ENCODE measurements around the gene TBX5. TPM values are rescaled to one million over a fixed set of nuclear protein-coding genes. Genes with fewer than 3 reads are reported as not detected.

The TBX5 gene
- total and polyA plus RNA-seq, 2 experiments from 2014 or later: 0.21 TPM; not detected in 1

DNA sequence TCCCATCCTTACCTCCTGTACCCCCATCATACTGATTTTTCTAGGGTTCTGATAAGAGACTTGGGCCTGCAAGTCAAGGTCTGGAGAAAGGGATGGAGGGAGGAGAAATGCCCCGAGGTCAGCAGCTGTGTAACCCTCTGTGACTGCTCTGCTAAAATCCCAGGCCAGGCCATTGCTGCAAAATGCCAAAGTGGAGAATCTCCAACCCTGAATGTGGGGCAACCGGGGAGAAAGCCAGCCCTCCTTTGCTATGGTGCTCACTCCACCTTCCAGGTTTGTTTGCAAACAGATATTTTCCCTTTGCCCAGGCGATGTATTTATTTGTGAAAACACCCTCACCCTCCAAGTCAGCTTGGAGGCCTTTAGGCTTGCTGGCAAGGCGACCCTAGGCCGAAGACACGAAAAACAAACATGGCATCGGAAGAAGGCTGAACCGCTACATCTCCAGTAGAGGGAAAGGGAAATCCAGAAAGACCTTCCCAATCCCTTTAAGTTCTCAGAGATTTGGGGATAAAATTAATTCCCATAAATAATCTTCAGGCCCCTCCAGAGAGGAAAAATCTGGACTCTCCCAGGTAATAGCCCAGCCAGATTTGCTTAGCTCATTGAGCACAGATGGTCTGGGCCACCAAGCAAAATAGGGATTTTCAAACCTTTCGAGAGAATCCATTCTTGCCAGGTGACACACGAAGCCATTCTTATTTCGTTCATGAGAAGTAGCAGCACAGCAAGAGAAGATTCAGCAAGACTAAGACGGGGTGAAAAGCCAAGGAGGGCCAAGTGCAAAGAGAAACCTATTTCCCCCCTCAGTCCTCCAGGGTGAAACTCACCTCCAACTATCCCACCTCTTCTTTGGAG is 1.3 kb upstream of the TBX5 start:
- Histone ChIP-seq H3K9me2 (ENCODE audit: insufficient read depth) (no peaks in the 10 kb centered on the region), H3K36me3 (ENCODE audit: insufficient read depth) (no peaks in the 10 kb centered on the region), H2AFZ (no peak overlapping the region), H3K4me3 (peak overlapping the region; percentile 44), H3K79me2 (replicated peaks; ENCODE audit: insufficient read depth) (no peaks in the 10 kb centered on the region), H4K20me1 (replicated peaks; ENCODE audit: insufficient read depth) (peaks cover 28% of the 10 kb centered on the region), H3K4me2 (peak overlapping the region; percentile 76), H3K27me3 (ENCODE audit: insufficient read depth) (peaks cover 100% of the 10 kb centered on the region), H3K4me1 (ENCODE audit: insufficient read depth) (peaks cover 85% of the 10 kb centered on the region), H3K27ac (ENCODE audit: low read depth) (no peak overlapping the region), H3F3A (replicated peaks; ENCODE audit: low read depth) (peaks cover 39% of the 10 kb centered on the region)
- peaks cover 100% of the 10 kb centered on the region for H3K27me3 Mint-ChIP-seq (ENCODE audit: insufficient read depth, low read depth, poor library complexity)
- TF ChIP-seq, protein P1, sequence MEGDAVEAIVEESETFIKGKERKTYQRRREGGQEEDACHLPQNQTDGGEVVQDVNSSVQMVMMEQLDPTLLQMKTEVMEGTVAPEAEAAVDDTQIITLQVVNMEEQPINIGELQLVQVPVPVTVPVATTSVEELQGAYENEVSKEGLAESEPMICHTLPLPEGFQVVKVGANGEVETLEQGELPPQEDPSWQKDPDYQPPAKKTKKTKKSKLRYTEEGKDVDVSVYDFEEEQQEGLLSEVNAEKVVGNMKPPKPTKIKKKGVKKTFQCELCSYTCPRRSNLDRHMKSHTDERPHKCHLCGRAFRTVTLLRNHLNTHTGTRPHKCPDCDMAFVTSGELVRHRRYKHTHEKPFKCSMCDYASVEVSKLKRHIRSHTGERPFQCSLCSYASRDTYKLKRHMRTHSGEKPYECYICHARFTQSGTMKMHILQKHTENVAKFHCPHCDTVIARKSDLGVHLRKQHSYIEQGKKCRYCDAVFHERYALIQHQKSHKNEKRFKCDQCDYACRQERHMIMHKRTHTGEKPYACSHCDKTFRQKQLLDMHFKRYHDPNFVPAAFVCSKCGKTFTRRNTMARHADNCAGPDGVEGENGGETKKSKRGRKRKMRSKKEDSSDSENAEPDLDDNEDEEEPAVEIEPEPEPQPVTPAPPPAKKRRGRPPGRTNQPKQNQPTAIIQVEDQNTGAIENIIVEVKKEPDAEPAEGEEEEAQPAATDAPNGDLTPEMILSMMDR (conservative IDR thresholded peaks at IDR 0.05; ENCODE audit: low read depth in 2 of 2): no peak
- TF ChIP-seq JUNB (IDR thresholded peaks at IDR 0.05; ENCODE audit: unreplicated experiment): no peak
- TF ChIP-seq, protein P2, sequence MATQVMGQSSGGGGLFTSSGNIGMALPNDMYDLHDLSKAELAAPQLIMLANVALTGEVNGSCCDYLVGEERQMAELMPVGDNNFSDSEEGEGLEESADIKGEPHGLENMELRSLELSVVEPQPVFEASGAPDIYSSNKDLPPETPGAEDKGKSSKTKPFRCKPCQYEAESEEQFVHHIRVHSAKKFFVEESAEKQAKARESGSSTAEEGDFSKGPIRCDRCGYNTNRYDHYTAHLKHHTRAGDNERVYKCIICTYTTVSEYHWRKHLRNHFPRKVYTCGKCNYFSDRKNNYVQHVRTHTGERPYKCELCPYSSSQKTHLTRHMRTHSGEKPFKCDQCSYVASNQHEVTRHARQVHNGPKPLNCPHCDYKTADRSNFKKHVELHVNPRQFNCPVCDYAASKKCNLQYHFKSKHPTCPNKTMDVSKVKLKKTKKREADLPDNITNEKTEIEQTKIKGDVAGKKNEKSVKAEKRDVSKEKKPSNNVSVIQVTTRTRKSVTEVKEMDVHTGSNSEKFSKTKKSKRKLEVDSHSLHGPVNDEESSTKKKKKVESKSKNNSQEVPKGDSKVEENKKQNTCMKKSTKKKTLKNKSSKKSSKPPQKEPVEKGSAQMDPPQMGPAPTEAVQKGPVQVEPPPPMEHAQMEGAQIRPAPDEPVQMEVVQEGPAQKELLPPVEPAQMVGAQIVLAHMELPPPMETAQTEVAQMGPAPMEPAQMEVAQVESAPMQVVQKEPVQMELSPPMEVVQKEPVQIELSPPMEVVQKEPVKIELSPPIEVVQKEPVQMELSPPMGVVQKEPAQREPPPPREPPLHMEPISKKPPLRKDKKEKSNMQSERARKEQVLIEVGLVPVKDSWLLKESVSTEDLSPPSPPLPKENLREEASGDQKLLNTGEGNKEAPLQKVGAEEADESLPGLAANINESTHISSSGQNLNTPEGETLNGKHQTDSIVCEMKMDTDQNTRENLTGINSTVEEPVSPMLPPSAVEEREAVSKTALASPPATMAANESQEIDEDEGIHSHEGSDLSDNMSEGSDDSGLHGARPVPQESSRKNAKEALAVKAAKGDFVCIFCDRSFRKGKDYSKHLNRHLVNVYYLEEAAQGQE (IDR thresholded peaks at IDR 0.05; ENCODE audit: unreplicated experiment): no peak
- TF ChIP-seq NANOG (IDR thresholded peaks at IDR 0.05; ENCODE audit: borderline replicate concordance): no peak
- peak; percentile 81 for TF ChIP-seq EZH2 (IDR thresholded peaks at IDR 0.05; ENCODE audit: low read depth, unreplicated experiment)
- no peak for TF ChIP-seq ZNF331 (CRISPR knock-in tag; IDR thresholded peaks at IDR 0.05; ENCODE audit: low read depth)
- no peak for TF ChIP-seq CREB1 (CRISPR knock-in tag; IDR thresholded peaks at IDR 0.05; ENCODE audit: low read depth)
- H3K4me3 Mint-ChIP-seq: peak overlapping the region; percentile 59; the same call in 1 of the 3 replicates
- H3K27ac Mint-ChIP-seq: no peak overlapping the region
- H3K4me1 Mint-ChIP-seq: peaks cover 76% of the 10 kb centered on the region
- H3K9me3 Mint-ChIP-seq: peaks cover 12% of the 10 kb centered on the region; the same call in 2 of the 3 replicates
- H3K36me3 Mint-ChIP-seq (ENCODE audit: low read depth): no peaks in the 10 kb centered on the region
- ATAC-seq: no peak
- DNase-seq (ENCODE audit: low spot score): peak; percentile 46
